Left lobe of liver (tissue), 2 donors: Measurements from ENCODE around the gene NCOA1. TPM values are rescaled to one million over a fixed set of nuclear protein-coding genes. Genes with fewer than 3 reads are reported as not detected.

ENCODE experiments used
- ATAC-seq: fragments of 200-7000 bp; cut with Tn5 transposase; one replicate; pipeline ENCODE4 v1.9.1; 2020; ENCODE audit warnings: mild to moderate bottlenecking, moderate library complexity
- DNase-seq: peaks from one replicate; pipeline ENCODE4 v3.0.0-alpha.2; 2020; ENCODE audit warnings: low spot score
- total RNA-seq: library from RNA; stranded (reverse); gene quantifications from one replicate; pipeline ENCODE4 v1.2.1, GENCODE V29; 2021
- donor health status: DM: no; HTN: no; CAD: no; lungs with moderate emphysema.
- donor health status: DM: no; HTN: yes; CAD: no.

Gene NCOA1
- total RNA-seq, 1 donor from 2014 or later = 11.2 TPM

GRCh38 chr2:24501813-24502212 lies 10.8 kb downstream of the NCOA1 start:
- ATAC-seq (no peak), DNase-seq (no peak)

- DNase-seq (no peak), ATAC-seq (no peak)
Observed at GRCh38 chr2:24505534-24506275, 14.7 kb downstream of the NCOA1 start.

- no peak for ATAC-seq
Observed at GRCh38 chr2:24507549-24507948, 16.5 kb downstream of the NCOA1 start.

GRCh38 chr2:24508878-24509277 lies 17.8 kb downstream of the NCOA1 start:
- DNase-seq (no peak), ATAC-seq (peak; percentile 69)

More at GRCh38 chr2:24507549-24507948, 16.5 kb downstream of the NCOA1 start:
- DNase-seq = no peak

- ATAC-seq = no peak
- no peak for DNase-seq
Observed at GRCh38 chr2:24509425-24509824, 18.4 kb downstream of the NCOA1 start.

GRCh38 chr2:24509840-24510239 lies 18.8 kb downstream of the NCOA1 start:
- no peak for ATAC-seq
- DNase-seq = no peak

GRCh38 chr2:24510771-24511170 lies 19.7 kb downstream of the NCOA1 start:
- ATAC-seq (no peak), DNase-seq (no peak)

- ATAC-seq (no peak), DNase-seq (no peak)
Observed at GRCh38 chr2:24511198-24511597, 20.1 kb downstream of the NCOA1 start.

GRCh38 chr2:24511894-24512293 lies 20.8 kb downstream of the NCOA1 start:
- peak; percentile 59 for ATAC-seq
- DNase-seq = no peak

- ATAC-seq (peak; percentile 37), DNase-seq (no peak)
Observed at GRCh38 chr2:24512404-24512803, 21.4 kb downstream of the NCOA1 start.

- ATAC-seq (no peak), DNase-seq (no peak)
Observed at GRCh38 chr2:24512831-24513230, 21.8 kb downstream of the NCOA1 start.

- no peak for ATAC-seq
- no peak for DNase-seq
Observed at GRCh38 chr2:24513281-24514071, 22.4 kb downstream of the NCOA1 start.

GRCh38 chr2:24514820-24515219 lies 23.8 kb downstream of the NCOA1 start:
- peak; percentile 68 for ATAC-seq
- no peak for DNase-seq

- DNase-seq = no peak
- no peak for ATAC-seq
Observed at GRCh38 chr2:24515335-24515734, 24.3 kb downstream of the NCOA1 start.

- DNase-seq (no peak), ATAC-seq (peak; percentile 61)
Observed at GRCh38 chr2:24515831-24516230, 24.8 kb downstream of the NCOA1 start.

GRCh38 chr2:24517247-24517646 lies 26.2 kb downstream of the NCOA1 start:
- DNase-seq = no peak
- ATAC-seq = no peak

- no peak for ATAC-seq
- DNase-seq = no peak
Observed at GRCh38 chr2:24520175-24520574, 29.1 kb downstream of the NCOA1 start.

GRCh38 chr2:24521162-24521857 lies 30.3 kb downstream of the NCOA1 start:
- ATAC-seq (no peak), DNase-seq (no peak)

- DNase-seq (no peak), ATAC-seq (no peak)
Observed at GRCh38 chr2:24521975-24522639, 31.1 kb downstream of the NCOA1 start.

- ATAC-seq = no peak
Observed at GRCh38 chr2:24527536-24527935, 36.5 kb downstream of the NCOA1 start.

GRCh38 chr2:24530796-24531195 lies 39.7 kb downstream of the NCOA1 start:
- ATAC-seq = no peak
- DNase-seq = no peak

More at GRCh38 chr2:24527536-24527935, 36.5 kb downstream of the NCOA1 start:
- no peak for DNase-seq
